HG02970 (cell line): Measurements from ENCODE around the gene ZNF711.
"Not testable (repeated sequence)": the region's sequence is repeated elsewhere in the genome, so short reads cannot be mapped to it uniquely, and the experiment has no call there.

Experiments
- ATAC-seq: cut with Tn5 transposase; IDR thresholded peaks from one replicate; pipeline ENCODE4 v1.9.1; 2021; ENCODE audit warnings: mild to moderate bottlenecking, moderate library complexity, moderate number of reproducible peaks; ENCODE audit not compliant: unreplicated experiment, low FRiP score

The ZNF711 gene

DNA sequence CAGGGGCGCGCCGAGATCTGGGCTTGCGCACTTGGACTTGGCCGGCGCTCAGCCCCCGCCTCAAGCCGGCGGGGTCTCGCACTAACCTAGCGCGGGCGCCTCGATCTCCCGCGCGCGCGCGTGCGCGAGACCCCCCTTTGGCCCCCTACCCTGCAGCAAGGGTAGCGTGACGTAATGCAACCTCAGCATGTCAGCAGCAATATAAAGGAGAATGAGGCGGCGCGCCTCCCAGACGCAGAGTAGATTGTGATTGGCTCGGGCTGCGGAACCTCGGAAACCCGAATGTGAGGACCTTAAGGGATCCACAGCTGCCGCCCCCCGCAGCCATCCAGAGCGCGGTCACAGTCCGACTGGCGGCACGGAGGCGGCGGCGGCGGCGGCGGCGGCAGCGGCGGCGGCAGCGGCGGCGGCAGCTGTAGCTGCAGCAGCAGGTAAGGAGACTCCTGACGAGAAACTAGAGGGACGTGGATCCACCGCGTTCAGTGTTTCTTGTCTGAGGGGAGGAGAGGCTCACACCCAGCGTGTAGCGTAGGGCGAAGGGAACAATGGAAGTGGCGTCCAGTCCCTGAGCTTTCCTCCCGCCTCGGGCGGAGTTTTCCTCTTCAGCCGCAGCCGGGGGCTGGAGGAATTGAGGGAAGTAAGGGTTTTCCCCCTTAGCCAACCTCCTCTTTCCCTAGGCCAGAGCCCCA is at the start of gene ZNF711, which contains the start of gene SATL1:
TSS of gene ZNF711 (plus strand) at position 231 of the 689 bp plus-strand sequence. CDS start 3,582 bp downstream, outside the sequence.
TSS of gene SATL1 (minus strand) at position 19 of the 689 bp plus-strand sequence. CDS start 134,811 bp downstream, outside the sequence.
- ATAC-seq = no peak

GRCh38 chrX:85196319-85196718 is 47.5 kb upstream of the ZNF711 start:
- ATAC-seq = no peak

GRCh38 chrX:85203461-85203970 is 40.3 kb upstream of the ZNF711 start:
- ATAC-seq = no peak

DNA sequence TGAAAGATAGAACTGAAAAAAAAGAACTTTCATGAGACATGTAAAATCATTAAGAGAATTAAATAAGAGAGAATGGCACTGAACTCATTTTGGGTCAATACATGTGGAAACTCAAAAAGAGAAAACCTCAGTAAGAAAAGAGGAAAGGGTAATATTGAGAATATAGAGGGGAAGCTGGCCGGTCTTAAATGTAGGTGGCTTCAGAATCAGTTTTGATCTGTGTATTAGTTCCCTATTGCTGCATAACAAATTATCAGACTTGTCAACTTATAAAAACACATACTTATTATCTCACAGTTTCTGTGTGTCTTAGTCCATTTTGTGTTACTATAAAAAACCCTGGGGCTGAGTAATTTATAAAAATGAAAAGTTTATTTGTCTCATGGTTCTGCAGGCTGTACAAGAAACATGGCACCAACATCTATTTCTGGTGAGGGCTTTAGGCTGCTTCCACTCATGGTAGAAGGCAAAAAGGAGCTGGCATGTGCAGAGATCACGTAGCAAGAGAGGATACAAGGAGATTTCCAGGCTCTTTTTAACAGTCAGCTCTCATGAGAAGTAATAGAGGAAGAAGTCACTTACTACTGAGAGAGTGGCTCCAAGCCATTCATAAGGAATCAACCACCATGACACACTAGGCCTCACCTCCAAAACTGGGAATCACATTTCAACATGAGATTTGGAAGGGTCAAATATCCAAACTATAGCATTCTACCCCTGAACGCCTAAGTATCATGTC is 29.8 kb upstream of the ZNF711 start:
- ATAC-seq = no peak

GRCh38 chrX:85215946-85216345 is 27.8 kb upstream of the ZNF711 start:
- ATAC-seq = no peak

DNA sequence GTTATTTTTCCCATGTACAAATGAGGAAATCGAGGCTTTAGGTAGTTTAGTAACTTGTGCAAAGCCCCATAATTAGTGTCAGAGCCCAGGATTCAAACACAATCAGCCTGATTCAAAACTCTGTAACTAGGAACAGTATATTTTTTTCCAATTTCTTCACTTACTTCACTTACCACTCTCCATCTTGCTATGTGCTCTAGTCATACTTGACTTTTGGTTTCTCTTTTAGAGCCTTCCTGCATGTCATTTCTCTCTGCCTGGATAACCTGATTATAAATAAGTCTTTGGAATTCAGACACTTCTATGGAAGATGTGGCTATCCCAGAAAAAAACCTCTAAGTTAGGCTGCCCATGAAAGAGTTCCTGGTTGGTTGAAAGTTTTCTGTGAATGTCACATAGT is 22.4 kb upstream of the ZNF711 start:
- ATAC-seq = no peak

GRCh38 chrX:85223359-85223758 is 20.4 kb upstream of the ZNF711 start:
- ATAC-seq = no peak

- ATAC-seq = no peak
Observed at GRCh38 chrX:85243155-85243554, 636 bp upstream of the ZNF711 start.

DNA sequence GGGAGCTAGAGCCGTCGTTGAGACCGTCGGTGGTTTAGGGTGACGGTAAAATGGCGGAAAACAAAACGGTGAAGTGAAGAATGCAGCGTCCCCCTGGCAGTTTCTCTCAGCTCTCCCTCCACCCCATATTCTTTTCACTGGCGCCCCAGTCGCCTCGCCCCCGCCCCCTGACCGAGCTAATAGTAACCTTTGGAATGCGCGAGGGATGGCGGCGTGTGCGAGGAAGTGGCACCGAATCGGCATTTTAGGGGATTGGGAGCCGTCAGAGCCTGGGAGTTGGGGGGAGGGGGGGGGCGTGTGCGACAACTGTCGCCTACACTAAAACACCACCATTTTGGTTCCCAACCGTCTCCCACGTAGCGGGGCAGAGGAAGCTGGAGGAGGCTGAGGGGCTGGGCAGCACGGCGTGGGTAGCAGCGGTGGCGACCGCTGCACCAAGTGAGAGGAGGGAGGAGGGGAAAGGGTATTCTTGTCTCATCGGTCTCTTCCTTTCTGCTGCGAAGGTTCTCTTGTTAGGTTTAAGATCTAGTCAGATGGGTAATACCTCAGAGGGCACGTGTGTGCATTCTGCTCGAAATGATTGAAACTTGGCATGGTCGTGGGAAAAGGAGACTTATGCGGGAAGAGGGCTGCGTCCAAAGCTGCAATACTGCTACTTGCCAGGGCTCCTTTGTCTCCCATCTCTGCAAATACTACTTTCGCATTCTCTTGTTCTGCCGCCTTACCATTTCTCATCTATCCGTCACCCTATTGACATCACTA is 840 bp downstream of the ZNF711 start:
- no peak for ATAC-seq

- ATAC-seq = not testable (repeated sequence)
Observed at GRCh38 chrX:85285286-85285685, 41.5 kb downstream of the ZNF711 start.

GRCh38 chrX:85288992-85289723 is 45.4 kb downstream of the ZNF711 start:
- no peak for ATAC-seq

DNA sequence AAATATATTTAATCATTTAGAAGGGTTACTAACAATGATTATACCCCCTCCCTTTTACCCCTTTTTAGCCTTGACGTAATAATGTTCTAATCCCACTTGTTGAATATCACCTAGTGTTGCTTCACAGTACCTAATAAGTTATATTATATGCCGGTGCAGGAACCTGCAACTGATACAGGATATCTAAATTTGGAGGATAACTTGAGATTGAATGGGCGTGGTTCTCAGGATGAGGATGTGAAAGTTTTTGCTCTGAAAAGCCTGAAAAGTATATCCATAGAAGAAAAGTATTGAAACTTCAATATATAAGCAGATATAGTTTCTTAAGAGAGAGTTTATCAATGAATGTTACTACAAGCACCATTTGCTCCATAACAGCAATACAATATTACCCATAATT is 59.8 kb downstream of the ZNF711 start:
- ATAC-seq = no peak

DNA sequence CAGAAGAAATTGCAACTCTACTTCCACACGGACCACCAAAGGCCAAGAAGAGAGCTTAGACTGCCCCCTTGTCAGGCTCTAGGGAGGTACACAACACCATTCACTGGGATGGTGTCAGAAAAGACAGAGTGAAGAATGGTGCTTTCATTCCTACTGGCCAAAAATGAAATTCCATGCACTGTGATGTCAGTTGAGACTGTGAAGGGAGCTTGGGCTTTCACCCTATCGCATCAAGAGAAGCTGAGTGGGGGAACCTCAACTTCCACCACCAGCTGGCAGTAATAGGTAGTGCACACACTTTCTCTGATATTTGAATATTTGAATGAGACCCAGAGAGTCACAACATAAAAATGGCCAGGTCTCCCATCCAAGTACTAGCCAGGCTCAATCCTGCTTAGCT is 65.9 kb downstream of the ZNF711 start:
- ATAC-seq = no peak

GRCh38 chrX:85311348-85311747 is 67.6 kb downstream of the ZNF711 start:
- not testable (repeated sequence) for ATAC-seq
